ENCODE measurements around the gene CAMK2B.

- TF ChIP-seq POLR2A (IDR thresholded peaks at IDR 0.05; ENCODE audit: borderline replicate concordance, extremely low read depth, insufficient read depth, insufficient read length): no peak
- no peak for TF ChIP-seq EZH2 (IDR thresholded peaks at IDR 0.05)
- TF ChIP-seq ATF3 (IDR thresholded peaks at IDR 0.05): no peak
- TF ChIP-seq CTCF (IDR thresholded peaks at IDR 0.05 in 2 of 3, conservative IDR thresholded peaks at IDR 0.05 in 1 of 3; ENCODE audit: borderline replicate concordance in 1 of 3, insufficient read depth in 1 of 3, low read depth in 2 of 3, low read length in 2 of 3): peak; percentile 36 to 66 (median 56); a peak in 5 of 6 replicates
- no peak for TF ChIP-seq SIN3A (IDR thresholded peaks at IDR 0.05; ENCODE audit: low read depth)
- TF ChIP-seq SP1 (IDR thresholded peaks at IDR 0.05; ENCODE audit: low read depth): no peak
Observed at GRCh38 chr7:44244282-44244681, 81.1 kb downstream of the CAMK2B start.
